IMR-90 (cell line): ENCODE measurements around the gene ZNF616. TPM values are rescaled to one million over a fixed set of nuclear protein-coding genes. Genes with fewer than 3 reads are reported as not detected.
A peak's percentile ranks its signal among the peaks of the same experiment; 100 is the strongest.

Experiments
- ATAC-seq: fragments of 200-7000 bp; cut with Tn5 transposase; 2 replicates; pipeline ENCODE4 v1.9.1; 2020; ENCODE audit warnings: low read depth, mild to moderate bottlenecking, moderate library complexity
- BruUV-seq: library from RNA; stranded (reverse); fragments of 400-500 nt; replicated peaks from 2 replicates; lab custom pipeline; 2021; lab: Mats Ljungman, UMichigan
- CTCF ChIA-PET: fragments of 300-600 bp; formaldehyde crosslinking; extraction: SDS; loops from one replicate; lab custom pipeline; 2021; ENCODE audit warnings: antibody characterized with exemption; lab: Yijun Ruan, JAX
- POLR2A ChIA-PET: fragments of 300-600 bp; sonication (Branson Sonifier 250); formaldehyde crosslinking; loops from one replicate; lab custom pipeline; 2022; ENCODE audit warnings: antibody characterized with exemption; ENCODE audit not compliant: unreplicated experiment; lab: Charles Lee
- DNase-seq: peaks from one replicate; pipeline ENCODE4 v3.0.0; 2013
- H2AFZ ChIP-seq: replicated peaks from 2 replicates; pipeline ENCODE3; 2013; ENCODE audit warnings: low read length, mild to moderate bottlenecking; ENCODE audit not compliant: poor library complexity
- H2AK5ac ChIP-seq: 2 replicates; pipeline ENCODE4 v1.6.1; 2013; ENCODE audit warnings: low read depth, low read length, inconsistent platforms
- H2AK9ac ChIP-seq: replicated peaks from 2 replicates; pipeline ENCODE3; 2013; ENCODE audit warnings: mild to moderate bottlenecking, low read depth, low read length, moderate library complexity; ENCODE audit not compliant: poor library complexity
- H2BK120ac ChIP-seq: 2 replicates; pipeline ENCODE4 v1.6.1; 2013; ENCODE audit warnings: low read depth, low read length, inconsistent platforms
- H2BK15ac ChIP-seq: 3 replicates; pipeline ENCODE4 v1.6.1; 2013; ENCODE audit warnings: low read depth, low read length, inconsistent platforms
- H2BK20ac ChIP-seq: 2 replicates; pipeline ENCODE4 v1.6.1; 2013; ENCODE audit warnings: low read depth, mild to moderate bottlenecking, inconsistent platforms, low read length, moderate library complexity
- H2BK5ac ChIP-seq: 2 replicates; pipeline ENCODE4 v1.6.1; 2013; ENCODE audit warnings: mild to moderate bottlenecking, low read depth, low read length, inconsistent platforms; ENCODE audit not compliant: poor library complexity, severe bottlenecking
- H3K14ac ChIP-seq: replicated peaks from 2 replicates; pipeline ENCODE4 v1.6.1; 2013; ENCODE audit warnings: low read depth, low read length, inconsistent platforms
- H3K18ac ChIP-seq: 2 replicates; pipeline ENCODE4 v1.6.1; 2013; ENCODE audit warnings: low read depth, low read length, control low read depth
- H3K23ac ChIP-seq: 2 replicates; pipeline ENCODE4 v1.6.1; 2013; ENCODE audit warnings: low read depth, low read length, inconsistent platforms
- H3K27ac ChIP-seq: 2 replicates; pipeline ENCODE4 v1.5.1; 2013; ENCODE audit warnings: mild to moderate bottlenecking, control low read depth, low read length; ENCODE audit not compliant: insufficient read depth
- H3K27me3 ChIP-seq: 2 replicates; pipeline ENCODE4 v1.6.1; 2013; ENCODE audit warnings: low read length; ENCODE audit not compliant: control insufficient read depth, insufficient read depth
- H3K36me3 ChIP-seq: 2 replicates; pipeline ENCODE4 v1.6.1; 2013; ENCODE audit warnings: low read length, mixed read lengths; ENCODE audit not compliant: control insufficient read depth, insufficient read depth
- H3K4ac ChIP-seq: 2 replicates; pipeline ENCODE4 v1.6.1; 2013; ENCODE audit warnings: low read depth, low read length, inconsistent platforms
- H3K4me1 ChIP-seq: 2 replicates; pipeline ENCODE4 v1.6.1; 2013; ENCODE audit warnings: low read length, mixed read lengths; ENCODE audit not compliant: control insufficient read depth, insufficient read depth
- H3K4me2 ChIP-seq: 2 replicates; pipeline ENCODE4 v1.6.1; 2013; ENCODE audit warnings: low read depth, mild to moderate bottlenecking, control low read depth, low read length, moderate library complexity
- H3K4me3 ChIP-seq: 2 replicates; pipeline ENCODE4 v1.5.1; 2013; ENCODE audit warnings: low read depth, mild to moderate bottlenecking, control low read depth, low read length, moderate library complexity; ENCODE audit not compliant: insufficient read depth
- H3K56ac ChIP-seq: 2 replicates; pipeline ENCODE4 v1.6.1; 2013; ENCODE audit warnings: low read length, inconsistent platforms; ENCODE audit not compliant: insufficient read depth; ENCODE audit errors: extremely low read depth
- H3K79me1 ChIP-seq, 2 experiments: 2 replicates each; pipeline ENCODE4 v1.6.1; 2013; ENCODE audit warnings: low read length in 2 of 2, inconsistent platforms in 1 of 2, low read depth in 1 of 2
- H3K9ac ChIP-seq: 2 replicates; pipeline ENCODE4 v1.6.1; 2013; ENCODE audit warnings: low read depth, low read length, control low read depth
- H3K9me1 ChIP-seq: 2 replicates; pipeline ENCODE4 v1.6.1; 2013; ENCODE audit warnings: low read length, inconsistent platforms; ENCODE audit not compliant: insufficient read depth
- H3K9me3 ChIP-seq: 2 replicates; pipeline ENCODE4 v1.6.1; 2013; ENCODE audit warnings: low read length; ENCODE audit not compliant: control insufficient read depth, insufficient read depth
- H4K20me1 ChIP-seq: 2 replicates; pipeline ENCODE4 v1.6.1; 2013; ENCODE audit warnings: low read length, inconsistent platforms; ENCODE audit not compliant: insufficient read depth
- H4K5ac ChIP-seq: 2 replicates; pipeline ENCODE4 v1.6.1; 2013; ENCODE audit warnings: mild to moderate bottlenecking, low read depth, low read length, control low read depth
- H4K8ac ChIP-seq, 2 experiments: 2 replicates each; pipeline ENCODE4 v1.6.1; 2013; ENCODE audit warnings: low read depth in 2 of 2, low read length in 2 of 2, control low read depth in 1 of 2, inconsistent platforms in 1 of 2
- H4K91ac ChIP-seq: 2 replicates; pipeline ENCODE4 v1.6.1; 2013; ENCODE audit warnings: low read depth, low read length, inconsistent platforms; ENCODE audit not compliant: insufficient read depth
- CHD1 ChIP-seq: IDR thresholded peaks from 2 replicates; pipeline ENCODE4 v1.6.1; 2012; ENCODE audit warnings: low read depth, low read length, improper control_type of control experiment
- CTCF ChIP-seq: conservative IDR thresholded peaks from 2 replicates; pipeline ENCODE4 v1.5.1; 2012; ENCODE audit warnings: mild to moderate bottlenecking, low read depth, low read length, improper control_type of control experiment
- ELK1 ChIP-seq: fragments of 150-350 bp; IDR thresholded peaks from 2 replicates; pipeline ENCODE4 v1.6.1; 2016; ENCODE audit warnings: low read depth, mild to moderate bottlenecking, low read length, moderate library complexity, borderline replicate concordance
- MAFK ChIP-seq: IDR thresholded peaks from 2 replicates; pipeline ENCODE4 v1.6.1; 2012; ENCODE audit warnings: low read depth, low read length, improper control_type of control experiment
- MAZ ChIP-seq: IDR thresholded peaks from 2 replicates; pipeline ENCODE4 v1.6.1; 2012; ENCODE audit warnings: low read depth, mild to moderate bottlenecking, low read length, improper control_type of control experiment, moderate library complexity, borderline replicate concordance
- MXI1 ChIP-seq: IDR thresholded peaks from 2 replicates; pipeline ENCODE4 v1.6.1; 2012; ENCODE audit warnings: low read depth, mild to moderate bottlenecking, low read length, moderate library complexity, borderline replicate concordance
- NFE2L2 ChIP-seq: fragments of 150-350 bp; IDR thresholded peaks from 2 replicates; pipeline ENCODE4 v1.6.1; 2016; ENCODE audit warnings: low read depth, mild to moderate bottlenecking, low read length
- POLR2A ChIP-seq: IDR thresholded peaks from 2 replicates; pipeline ENCODE4 v1.6.1; 2012; ENCODE audit warnings: mild to moderate bottlenecking, low read depth, low read length
- RFX5 ChIP-seq: IDR thresholded peaks from 2 replicates; pipeline ENCODE4 v1.8.0; 2012; ENCODE audit warnings: low read depth, mild to moderate bottlenecking, low read length, moderate library complexity
- USF2 ChIP-seq: fragments of 150-350 bp; IDR thresholded peaks from 2 replicates; pipeline ENCODE4 v1.6.1; 2017; ENCODE audit warnings: mild to moderate bottlenecking, antibody characterized with exemption, low read length, low read depth
- WGBS, 2 experiments: methylation state at CpG; one replicate each; pipeline versions ENCODE4 v1.1.5 to v1.1.7; 2013; ENCODE audit warnings: missing lambda C conversion rate in 2 of 2; ENCODE audit not compliant: insufficient read length in 1 of 2; ENCODE audit errors: extremely low coverage in 2 of 2; 5-methylcytosine and 5-hydroxymethylcytosine counted together
- dilution Hi-C: fragments of 300-500 bp; cut with HindIII; formaldehyde crosslinking; loops from one replicate; pipeline ENCODE4 v1.14.3; 2018; ENCODE audit warnings: low sequenced_read_pairs; ENCODE audit not compliant: unreplicated experiment
- in situ Hi-C: fragments of 300-500 bp; cut with MboI; formaldehyde crosslinking; loops from 3 replicates; pipeline ENCODE4 v1.14.3; 2019; ENCODE audit warnings: low sequenced_read_pairs, inconsistent platforms, mixed read lengths
- intact Hi-C: fragments of 100-400 bp; cut with micrococcal nuclease; formaldehyde crosslinking; loops from 2 replicates; pipeline ENCODE4 v1.10.0; 2022
- polyA plus RNA-seq, 3 experiments: library from polyadenylated mRNA; depleted of rRNA; stranded (reverse); fragments of >200 nt; gene quantifications; 2 replicates each; pipeline ENCODE4 v1.2.3, GENCODE V29; 2012; ENCODE audit warnings: low replicate concordance in 1 of 3
- total RNA-seq: library from RNA; depleted of rRNA; stranded (reverse); fragments of >200 nt; gene quantifications from 2 replicates; pipeline ENCODE4 v1.2.3, GENCODE V29; 2012

Gene ZNF616
- total and polyA plus RNA-seq, 2 of the 4 experiments (the other 2 are of a cell fraction) = 2.8 to 13.6 TPM

- DNase-seq (no peak), ATAC-seq (peak; percentile 46)
- H4K20me1 ChIP-seq = no peaks in the 10 kb centered on the region
- no peak overlapping the region for H2AK5ac ChIP-seq
- intact Hi-C loops (loop anchor here (2.0 kb wide), 1 partner anchor 18 kb away; no protein-coding TSS in a partner anchor), dilution Hi-C loops (no loop called here), in situ Hi-C loops (no loop called here)
- WGBS, 2 experiments = 0% methylated on average over 1 of the region's 5 CpGs; no CpG with 5 or more reads in 1 of the 2 experiments
- H3K27me3 ChIP-seq = no peaks in the 10 kb centered on the region
- BruUV-seq = no TSS peak
- no peaks in the 10 kb centered on the region for H3K9me1 ChIP-seq
- H3K14ac ChIP-seq = no peak overlapping the region
- H3K36me3 ChIP-seq = peaks cover 11% of the 10 kb centered on the region
- H3K9ac ChIP-seq = peak overlapping the region; percentile 92
- ChIA-PET POLR2A (no interaction called here), CTCF (no interaction called here)
- H3K4me1 ChIP-seq = no peaks in the 10 kb centered on the region
- H4K8ac ChIP-seq = no peak overlapping the region; a peak in 2 of 4 replicates
- H2AFZ ChIP-seq = peak overlapping the region; percentile 98
- peak overlapping the region; percentile 14; the same call in 1 of the 2 replicates for H3K27ac ChIP-seq
- H3K4me2 ChIP-seq = peak overlapping the region; percentile 94
- H3K4me3 ChIP-seq = peak overlapping the region; percentile 90
- TF ChIP-seq CTCF (no peak), MAFK (no peak), MAZ (no peak), POLR2A (no peak), RFX5 (no peak), ELK1 (no peak), CHD1 (no peak), MXI1 (no peak), NFE2L2 (no peak), USF2 (no peak)
- H2BK5ac ChIP-seq = no peak overlapping the region
- H2AK9ac ChIP-seq = no peak overlapping the region
- H3K23ac ChIP-seq = no peak overlapping the region; the same call in 1 of the 2 replicates
- peaks cover 5 to 14% of the 10 kb centered on the region in 2 experiments; a peak in 3 of 4 replicates for H3K79me1 ChIP-seq
- no peak overlapping the region for H3K4ac ChIP-seq
- H2BK120ac ChIP-seq = no peak overlapping the region
- H3K9me3 ChIP-seq = no peaks in the 10 kb centered on the region; the same call in 1 of the 2 replicates
- H4K5ac ChIP-seq = no peak overlapping the region
- no peak overlapping the region for H2BK20ac ChIP-seq
- H4K91ac ChIP-seq = no peak overlapping the region
- no peak overlapping the region for H3K56ac ChIP-seq
- no peak overlapping the region for H3K18ac ChIP-seq
- H2BK15ac ChIP-seq = no peak overlapping the region
Measured at GRCh38 chr19:52170304-52170703, 30.6 kb upstream of the ZNF616 start.
